GM19438 (cell line): ENCODE results near the gene PSMC5.
"Not testable (repeated sequence)": the region's sequence is repeated elsewhere in the genome, so short reads cannot be mapped to it uniquely, and the experiment has no call there.

Experiments
- ATAC-seq: cut with Tn5 transposase; IDR thresholded peaks from one replicate; pipeline ENCODE4 v1.9.1; 2021; ENCODE audit warnings: low read depth; ENCODE audit not compliant: unreplicated experiment

The PSMC5 gene

DNA sequence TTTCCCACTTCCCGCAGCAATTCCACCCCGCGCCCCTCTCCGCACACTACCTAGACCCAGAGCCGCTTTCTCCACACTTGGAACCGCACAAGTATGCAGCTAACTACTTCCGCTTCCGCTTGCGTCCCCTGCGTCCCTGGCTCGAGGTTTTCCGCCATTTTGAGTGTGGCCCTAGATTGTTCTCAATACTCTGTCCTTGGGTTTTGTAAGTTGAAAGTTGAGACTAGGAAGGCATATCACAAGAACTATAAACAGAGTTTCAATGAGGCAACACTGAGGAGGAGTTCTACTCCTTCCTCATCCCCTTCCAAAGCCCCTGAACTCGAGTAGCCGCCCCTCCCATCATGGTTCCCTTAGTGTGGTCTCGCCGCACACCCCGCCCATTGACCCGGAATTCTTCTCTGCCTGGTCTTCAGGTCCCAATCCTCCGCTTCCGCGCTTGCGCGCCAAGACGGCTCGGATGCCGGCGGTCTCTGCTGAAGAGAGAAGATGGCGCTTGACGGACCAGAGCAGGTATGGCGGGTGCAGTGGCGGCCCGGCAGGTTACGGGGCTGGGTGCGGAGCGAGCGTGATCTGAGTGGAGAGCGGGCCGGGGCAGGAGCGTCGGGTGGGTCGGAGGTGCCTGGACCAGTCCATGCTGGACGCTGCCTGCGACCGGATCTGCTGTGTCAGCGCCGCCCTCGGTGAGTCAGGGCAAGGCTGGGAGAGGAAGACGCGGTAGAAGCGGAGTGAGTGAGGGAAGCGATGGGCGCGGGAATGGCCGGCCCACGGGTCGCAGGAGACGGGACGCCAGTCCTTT, at the start of gene PSMC5, which contains the start of gene FTSJ3:
TSS of gene PSMC5 (plus strand) at position 430 of the 799 bp plus-strand sequence. CDS start at position 490, 60 bp downstream.
TSS of gene FTSJ3 (minus strand) at position 662 of the 799 bp plus-strand sequence. CDS start 761 bp downstream, outside the sequence.
- ATAC-seq = peak; percentile 92

DNA sequence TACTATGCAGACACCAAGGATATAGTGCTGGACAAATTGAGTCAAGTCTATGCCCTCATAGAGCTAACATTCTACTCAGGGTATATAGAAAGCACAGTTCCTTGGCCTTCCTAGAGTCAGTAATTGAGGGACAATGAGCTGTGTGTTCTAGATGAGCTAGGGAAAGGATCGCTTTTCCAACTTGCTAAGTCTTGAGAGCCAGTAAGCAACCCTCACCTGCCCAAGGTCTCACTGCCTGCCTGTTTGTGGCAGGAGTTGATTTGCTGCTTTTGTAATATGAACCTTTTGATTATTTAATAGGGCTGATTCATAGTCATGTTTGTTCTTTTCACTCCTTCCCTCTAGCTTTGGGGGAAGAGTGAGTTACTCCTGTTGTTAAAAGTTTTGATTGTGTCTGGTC, 46.7 kb upstream of the PSMC5 start:
- ATAC-seq = no peak

DNA sequence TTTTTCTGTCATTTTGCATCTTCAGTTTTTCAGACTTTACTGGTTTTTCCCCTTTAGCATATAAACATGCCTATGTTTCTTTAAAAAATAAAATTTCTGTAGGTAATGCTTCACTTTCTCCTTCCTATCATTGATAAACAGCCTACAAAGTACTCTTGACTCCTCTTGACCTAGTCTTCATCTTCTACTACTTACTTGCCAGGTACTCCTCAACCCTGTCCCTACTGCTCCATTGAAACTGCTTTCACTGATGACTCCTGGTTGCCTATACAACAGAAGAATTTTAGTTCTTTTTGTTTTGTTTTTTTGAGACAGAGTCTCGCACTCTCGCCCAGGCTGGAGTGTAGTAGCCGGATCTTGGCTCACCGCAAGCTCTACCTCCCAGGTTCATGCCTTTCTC, 46.3 kb upstream of the PSMC5 start:
- ATAC-seq = no peak

DNA sequence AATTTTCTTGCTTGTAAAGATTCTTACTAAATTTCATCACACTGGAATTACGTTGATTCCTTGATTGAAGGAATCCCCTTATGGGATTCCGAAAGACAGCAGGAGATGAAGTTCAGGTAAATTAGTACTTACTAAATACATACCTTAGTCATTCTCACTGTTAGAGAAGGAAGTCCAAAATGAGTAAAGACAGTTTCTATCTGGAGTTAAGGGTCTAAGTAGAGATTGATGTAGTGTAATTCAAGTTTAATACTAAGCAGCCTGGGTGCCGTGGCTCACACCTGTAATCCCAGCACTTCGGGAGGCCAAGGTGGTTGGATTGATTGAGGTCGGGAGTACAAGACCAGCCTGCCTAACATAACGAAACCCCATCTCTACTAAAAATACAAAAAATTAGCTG, 43.7 kb upstream of the PSMC5 start:
- ATAC-seq = no peak

DNA sequence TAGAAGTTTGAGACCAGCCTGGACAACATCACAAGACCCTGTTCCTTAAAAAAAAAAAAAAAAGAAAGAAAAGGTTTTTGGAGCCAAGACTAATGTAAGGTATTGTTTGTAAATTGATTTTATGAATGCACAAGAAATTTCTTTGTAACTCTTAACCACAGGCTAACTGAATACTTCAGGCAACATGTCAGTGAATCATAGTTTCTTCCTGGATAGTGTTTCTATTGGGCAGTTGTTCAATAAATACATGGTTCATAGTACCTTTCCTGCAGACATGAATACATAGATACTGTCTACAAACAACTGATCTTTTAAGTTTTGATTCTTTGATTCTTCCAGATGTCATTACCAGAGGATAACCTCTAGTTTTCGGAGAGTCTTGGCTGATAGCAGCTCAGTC, 41.7 kb upstream of the PSMC5 start:
- ATAC-seq = no peak

DNA sequence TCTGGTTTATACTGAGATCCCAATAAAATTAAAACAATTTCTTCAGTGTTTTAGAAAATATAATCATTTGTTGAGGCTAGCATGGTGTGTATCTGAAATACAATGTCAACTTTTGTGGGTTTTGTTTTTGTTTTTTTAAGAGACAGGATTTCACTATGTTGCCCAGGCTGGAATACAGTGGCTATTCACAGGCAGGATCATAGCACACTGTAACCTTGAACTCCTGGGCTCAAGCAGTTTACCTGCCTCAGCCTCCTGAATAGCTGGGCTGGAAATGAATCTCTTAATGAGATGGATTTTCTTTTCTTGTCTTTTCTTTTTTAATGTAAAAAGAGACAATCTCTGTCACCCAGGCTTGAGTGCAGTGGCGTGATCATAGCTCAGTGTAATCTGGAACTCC, 41.1 kb upstream of the PSMC5 start:
- ATAC-seq = no peak

DNA sequence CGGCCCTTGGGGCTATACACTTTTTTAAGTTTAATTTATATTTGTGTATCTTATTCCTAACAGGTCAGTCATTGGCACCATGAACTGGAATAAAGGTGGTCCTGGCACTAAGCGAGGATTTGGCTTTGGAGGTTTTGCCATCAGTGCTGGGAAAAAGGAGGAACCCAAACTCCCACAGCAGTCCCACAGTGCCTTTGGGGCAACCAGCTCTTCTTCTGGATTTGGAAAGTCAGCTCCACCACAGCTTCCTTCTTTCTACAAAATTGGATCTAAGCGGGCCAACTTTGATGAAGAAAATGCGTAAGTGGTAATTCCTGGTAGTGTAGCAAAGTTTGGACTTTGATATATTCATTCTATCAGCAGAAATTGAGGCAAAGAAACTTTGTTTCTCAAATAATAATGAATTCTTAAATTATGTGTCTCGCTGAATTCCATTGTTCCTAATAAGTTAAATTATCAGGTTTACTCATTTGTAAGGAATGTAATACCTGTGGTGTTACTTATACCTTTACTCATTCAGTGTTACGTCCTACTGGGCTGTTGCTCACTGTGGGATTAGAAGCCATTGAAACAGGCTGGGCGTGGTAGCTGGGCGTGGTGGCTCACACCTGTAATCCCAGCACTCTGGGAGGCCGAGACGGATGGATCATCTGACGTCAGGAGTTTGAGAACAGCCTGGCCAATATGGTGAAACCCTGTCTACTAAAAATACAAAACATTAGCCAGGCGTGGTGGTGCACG, 40.1 kb upstream of the PSMC5 start:
- ATAC-seq = no peak

DNA sequence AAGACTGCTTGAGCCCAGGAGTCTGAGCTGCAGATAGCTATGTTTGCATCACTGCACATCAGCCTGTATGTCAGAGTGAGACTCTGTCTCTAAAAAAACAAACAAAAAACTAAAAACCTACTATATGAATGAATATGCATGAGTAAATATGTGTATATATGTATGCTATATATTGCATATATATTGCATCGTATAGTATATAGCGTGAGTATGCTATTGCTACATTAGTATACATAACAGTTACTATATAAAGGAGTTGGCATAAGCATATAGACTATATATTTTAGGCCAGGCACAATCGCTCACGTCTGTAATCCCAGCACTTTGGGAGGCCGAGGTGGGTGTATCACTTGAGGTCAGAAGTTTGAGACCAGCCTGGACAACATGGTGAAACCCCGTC, 37.2 kb upstream of the PSMC5 start:
- ATAC-seq = no peak

DNA sequence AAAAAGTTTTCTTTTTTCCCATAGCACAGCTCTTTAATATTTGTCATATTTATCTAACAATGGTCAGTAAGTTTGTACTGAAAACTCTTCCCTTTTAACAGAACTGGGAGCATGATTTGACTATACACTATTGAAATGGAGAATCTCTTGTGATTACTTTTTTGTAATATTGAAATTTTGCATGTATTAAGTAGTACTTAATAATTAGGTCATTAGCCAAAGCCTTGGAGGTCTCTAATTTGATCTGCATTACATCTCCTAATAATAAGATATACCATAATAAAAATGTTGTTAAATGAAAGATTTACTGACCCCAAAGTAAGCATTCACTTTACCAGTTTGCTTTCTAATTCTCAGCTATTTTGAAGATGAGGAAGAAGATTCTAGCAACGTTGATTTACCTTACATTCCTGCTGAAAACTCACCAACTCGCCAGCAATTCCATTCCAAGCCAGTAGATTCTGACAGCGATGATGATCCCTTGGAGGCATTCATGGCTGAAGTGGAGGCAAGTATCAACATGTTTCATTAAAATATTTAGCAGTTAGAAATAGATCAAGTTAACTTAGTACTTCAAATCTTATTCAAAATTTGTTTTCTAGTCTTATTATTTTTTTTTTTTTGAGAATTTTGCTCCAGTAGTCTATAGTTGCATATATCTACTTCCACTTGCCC, 35.0 kb upstream of the PSMC5 start:
- ATAC-seq = no peak

DNA sequence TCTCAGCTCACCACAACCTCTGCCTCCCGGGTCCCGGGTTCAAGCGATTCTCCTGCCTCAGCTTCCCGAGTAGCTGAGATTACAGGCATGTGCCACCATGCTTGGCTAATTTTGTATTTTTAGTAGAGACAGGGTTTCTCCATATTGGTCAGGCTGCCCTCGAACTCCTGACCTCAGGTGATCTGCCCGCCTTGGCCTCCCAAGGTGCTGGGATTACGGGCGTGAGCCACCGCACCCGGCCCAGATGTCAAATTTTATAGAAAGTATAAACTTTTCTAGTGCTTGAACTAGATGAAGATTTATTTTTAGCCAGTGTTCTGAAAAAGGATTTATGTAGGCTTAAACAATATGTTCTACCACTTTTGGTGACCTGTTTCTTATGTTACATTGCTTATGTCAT, 30.9 kb upstream of the PSMC5 start:
- ATAC-seq = not testable (repeated sequence)

DNA sequence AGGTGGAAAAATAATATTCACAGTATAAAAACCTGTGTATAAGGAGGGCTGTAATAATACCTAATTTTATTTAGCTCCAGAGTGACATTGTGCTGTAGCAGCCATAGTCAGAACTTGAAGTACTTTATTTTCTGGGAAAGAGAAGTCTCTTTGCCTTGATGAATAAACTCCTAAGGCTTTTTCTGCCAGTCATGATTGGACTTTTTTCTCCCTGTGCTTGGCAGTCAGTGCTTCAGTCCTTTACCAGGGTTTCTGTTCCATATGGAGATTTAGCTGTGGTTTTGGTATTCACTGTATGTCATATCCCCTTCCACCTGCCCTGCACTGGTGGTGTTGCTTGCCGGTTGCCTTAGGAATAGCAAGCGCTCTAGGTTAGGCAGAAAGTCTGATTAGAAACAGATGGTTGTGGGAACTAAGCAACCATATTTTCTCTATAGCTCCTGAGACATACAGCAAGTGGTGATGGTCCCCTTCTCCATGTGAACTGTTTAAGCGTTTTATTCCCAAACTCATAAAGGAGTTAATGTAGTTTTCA, 28.6 kb upstream of the PSMC5 start:
- ATAC-seq = no peak

DNA sequence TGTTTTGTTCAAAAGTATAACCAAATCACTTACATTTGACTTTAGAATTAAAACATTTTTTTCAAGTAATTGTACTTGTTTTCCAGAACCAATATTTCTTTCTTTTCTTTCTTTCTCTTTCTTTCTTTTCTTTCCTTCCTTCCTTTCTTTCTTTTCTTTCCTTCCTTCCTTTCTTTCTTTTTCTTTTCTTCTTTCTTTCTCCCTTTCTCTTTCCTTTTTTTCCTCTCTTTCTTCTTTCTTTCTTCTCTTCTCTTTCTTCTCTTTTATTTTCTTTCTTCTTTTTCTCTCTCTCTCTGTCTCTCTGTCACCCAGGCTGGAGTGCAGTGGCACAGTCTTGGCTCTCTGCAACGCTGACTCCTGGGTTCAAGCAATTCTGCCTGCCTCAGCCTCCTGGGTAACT, 26.4 kb upstream of the PSMC5 start:
- no peak for ATAC-seq

DNA sequence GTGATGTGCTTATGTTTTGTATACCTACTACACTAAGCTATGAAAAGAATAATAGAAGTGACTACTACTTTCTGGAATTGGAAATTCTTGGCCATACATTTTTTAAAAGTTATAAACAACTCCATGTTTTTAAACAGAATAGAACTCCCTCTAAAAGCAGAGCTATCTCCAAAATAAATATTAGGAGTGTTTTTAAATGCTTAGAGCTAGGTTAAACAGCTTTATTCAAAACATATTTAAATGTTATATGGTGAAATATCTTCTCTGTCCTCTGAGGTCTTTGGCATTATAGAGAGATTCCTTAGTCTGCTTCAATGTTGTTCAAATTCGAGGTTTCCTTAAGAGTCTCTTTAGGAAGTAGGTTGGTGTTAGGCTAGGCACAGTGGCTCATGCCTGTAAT, 22.9 kb upstream of the PSMC5 start:
- ATAC-seq = no peak

DNA sequence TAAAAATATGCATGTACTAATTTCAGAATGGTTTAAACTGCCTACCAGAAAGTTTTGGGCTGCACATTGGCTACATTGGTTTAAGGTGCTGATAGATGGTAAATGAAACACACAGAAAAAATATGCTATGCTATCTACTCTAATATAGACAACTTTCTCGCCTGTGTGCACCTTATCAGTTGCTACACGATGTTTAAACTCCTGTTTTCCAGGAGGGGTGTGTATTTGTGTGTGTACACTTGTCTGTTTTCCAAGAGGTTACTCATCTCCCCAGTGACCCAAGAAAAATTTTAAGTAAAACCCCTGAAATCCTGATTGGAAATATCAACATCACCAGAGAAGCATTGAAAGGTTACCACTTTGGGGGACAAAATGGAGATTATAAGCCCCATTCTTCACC, 21.6 kb upstream of the PSMC5 start:
- no peak for ATAC-seq

DNA sequence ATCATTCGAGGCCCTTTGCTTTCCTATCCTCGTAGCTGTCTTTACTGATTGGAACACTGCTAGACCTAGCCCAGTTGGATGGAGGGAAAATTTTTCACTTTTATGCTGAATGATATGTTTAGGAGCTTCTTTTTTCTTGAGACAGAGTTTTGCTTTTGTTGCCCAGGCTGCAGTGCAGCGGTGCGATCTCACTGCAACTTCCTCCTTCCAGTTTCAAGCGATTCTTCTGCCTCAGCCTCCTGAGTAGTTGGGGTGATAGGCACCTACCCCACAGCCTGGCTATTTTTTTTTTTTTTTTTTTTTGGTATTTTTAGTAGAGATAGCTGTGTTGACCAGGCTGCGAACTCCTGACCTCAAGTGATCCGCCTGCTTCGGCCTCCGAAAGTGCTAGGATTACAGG, 17.3 kb upstream of the PSMC5 start:
- ATAC-seq = no peak

DNA sequence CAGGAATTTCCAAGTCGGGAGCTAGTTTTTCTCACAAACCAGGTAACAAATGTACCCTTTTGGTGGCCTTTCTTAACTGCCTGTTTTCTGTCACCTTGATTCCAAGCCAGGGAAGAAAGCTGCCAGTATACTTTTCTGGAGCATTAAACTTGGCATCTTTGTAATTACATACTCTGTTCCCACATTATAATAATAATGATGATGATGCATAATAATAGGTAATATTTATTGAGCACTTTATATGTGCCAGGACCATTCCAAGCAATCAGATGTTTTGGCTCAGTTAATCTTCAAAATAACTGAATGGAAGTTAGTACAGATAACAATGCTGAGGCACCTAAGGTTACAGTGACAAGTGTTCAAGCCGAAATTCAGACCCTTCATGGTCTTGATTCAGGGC, 11.1 kb upstream of the PSMC5 start:
- no peak for ATAC-seq

DNA sequence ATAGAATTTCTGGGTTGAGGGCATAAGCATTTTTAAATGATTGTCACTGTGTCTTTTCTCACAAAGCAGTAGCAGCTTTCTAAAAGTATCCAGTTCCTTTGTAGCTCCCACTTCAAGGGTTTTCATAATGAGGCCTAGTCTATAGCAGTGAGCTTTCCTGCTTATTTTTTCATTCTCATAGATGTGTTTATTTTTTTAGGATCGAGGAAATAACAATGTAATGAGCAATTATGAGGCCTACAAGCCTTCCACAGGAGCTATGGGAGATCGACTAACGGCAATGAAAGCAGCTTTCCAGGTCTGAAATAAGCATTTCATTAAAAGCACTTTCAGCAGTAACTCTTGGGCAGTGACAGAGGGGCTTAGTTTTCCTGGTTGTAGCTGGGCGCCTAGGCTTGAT, 10.6 kb upstream of the PSMC5 start:
- ATAC-seq = no peak

DNA sequence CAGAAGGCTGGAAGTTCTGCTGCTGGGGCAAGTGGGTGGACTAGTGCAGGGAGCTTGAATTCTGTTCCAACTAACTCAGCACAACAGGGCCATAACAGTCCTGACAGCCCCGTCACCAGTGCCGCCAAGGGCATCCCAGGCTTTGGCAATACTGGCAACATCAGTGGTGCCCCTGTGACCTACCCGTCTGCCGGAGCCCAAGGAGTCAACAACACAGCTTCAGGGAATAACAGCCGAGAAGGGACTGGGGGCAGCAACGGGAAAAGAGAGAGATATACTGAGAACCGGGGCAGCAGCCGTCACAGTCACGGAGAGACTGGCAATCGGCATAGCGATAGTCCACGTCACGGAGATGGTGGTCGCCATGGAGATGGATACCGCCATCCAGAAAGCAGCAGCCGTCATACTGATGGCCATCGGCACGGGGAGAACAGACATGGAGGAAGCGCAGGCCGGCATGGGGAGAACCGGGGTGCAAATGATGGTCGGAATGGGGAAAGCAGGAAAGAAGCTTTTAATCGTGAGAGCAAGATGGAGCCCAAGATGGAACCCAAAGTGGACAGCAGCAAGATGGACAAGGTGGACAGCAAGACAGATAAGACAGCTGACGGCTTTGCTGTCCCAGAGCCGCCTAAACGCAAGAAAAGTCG, 9.4 kb upstream of the PSMC5 start:
- no peak for ATAC-seq

DNA sequence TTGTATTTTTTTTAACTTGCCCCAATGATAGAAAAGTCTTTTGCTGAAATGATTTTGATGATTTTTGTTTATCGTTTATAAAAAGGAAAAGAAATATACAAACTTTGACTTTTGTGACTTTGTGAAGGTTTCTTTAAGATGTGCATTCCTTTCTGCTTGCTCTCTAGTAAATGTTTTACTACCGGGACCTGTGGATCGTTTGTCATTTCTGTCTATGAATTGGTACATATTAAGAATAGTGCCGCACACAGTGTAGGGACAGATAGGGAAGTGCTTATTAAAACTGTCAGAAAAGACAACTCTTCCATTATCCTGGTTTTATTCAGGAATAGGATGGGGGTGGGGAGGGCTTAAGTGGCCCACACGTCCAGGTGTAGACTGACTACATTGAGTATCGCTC, 8.1 kb upstream of the PSMC5 start:
- ATAC-seq = no peak
